H1 (cell line): ENCODE measurements around the gene MB. TPM values are rescaled to one million over a fixed set of nuclear protein-coding genes. Genes with fewer than 3 reads are reported as not detected.

Experiments used
- CHD7 ChIP-seq: fragments of 300-600 bp; sonication (generic); IDR thresholded peaks from 2 replicates; pipeline ENCODE4 v1.7.1; 2012; ENCODE audit warnings: low read length, moderate library complexity, mild to moderate bottlenecking, inconsistent platforms; ENCODE audit not compliant: insufficient replicate concordance
- polyA plus RNA-seq, 7 experiments: library from polyadenylated mRNA; depleted of rRNA in 3 of 7; stranded (reverse) in 5 of 7; unstranded in 2 of 7; fragments of >200 nt in 5 of 7; fragments of 200-250 nt in 2 of 7; gene quantifications; 1 replicate in 5 of 7; 2 replicates in 1 of 7; 4 replicates in 1 of 7; pipeline versions ENCODE4 v1.2.1 to v1.2.3, GENCODE V29; 2011 to 2013; ENCODE audit warnings: missing spikeins in 2 of 7, mixed read lengths in 2 of 7
- total RNA-seq: library from RNA; stranded (reverse); fragmentation: NEBNext Ultra II Directional; extraction: Animal tissue kit (Norgen Biotek cat#: 25700); gene quantifications from 2 replicates; pipeline ENCODE4 v1.2.1, GENCODE V29; 2021

Gene MB
- total and polyA plus RNA-seq, 2 of the 8 experiments (the other 6 are each of a cell fraction or from before 2014, with no cell fraction given) = 1.5 TPM; not detected in 1

- TF ChIP-seq CHD7 = no peak
Measured at GRCh38 chr22:35660291-35661127, 43.4 kb upstream of the MB start (continued).
